ENCODE results near the gene TMTC1.

TMTC1 gene

DNA sequence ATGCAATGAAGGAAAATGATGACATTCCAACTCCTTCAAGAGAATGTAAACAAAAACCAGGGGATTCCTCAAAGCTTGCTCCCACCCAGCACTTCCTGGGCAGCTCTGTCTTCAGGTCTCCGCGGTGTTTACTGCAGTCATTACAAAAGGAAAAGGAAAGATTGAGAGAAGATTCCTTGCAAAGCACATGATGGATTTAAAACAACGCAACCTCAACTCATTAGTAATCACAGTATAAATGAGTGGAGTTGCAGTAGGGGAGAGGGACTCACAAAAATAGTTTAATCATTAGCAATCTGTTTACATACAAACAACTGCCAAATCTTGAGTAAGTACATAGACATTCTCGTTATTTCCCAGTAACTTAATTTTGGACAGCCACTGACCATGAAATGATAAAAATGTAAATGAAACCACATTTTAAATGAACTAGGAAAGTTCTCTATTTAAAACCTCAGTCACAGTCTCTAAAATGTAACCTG lies 236.6 kb downstream of the TMTC1 start:
- no peak for DNase-seq (ENCODE audit: extremely low spot score)
- ChIA-PET POLR2A (no interaction called here), CTCF (no interaction called here)
- TF ChIP-seq, protein P1, sequence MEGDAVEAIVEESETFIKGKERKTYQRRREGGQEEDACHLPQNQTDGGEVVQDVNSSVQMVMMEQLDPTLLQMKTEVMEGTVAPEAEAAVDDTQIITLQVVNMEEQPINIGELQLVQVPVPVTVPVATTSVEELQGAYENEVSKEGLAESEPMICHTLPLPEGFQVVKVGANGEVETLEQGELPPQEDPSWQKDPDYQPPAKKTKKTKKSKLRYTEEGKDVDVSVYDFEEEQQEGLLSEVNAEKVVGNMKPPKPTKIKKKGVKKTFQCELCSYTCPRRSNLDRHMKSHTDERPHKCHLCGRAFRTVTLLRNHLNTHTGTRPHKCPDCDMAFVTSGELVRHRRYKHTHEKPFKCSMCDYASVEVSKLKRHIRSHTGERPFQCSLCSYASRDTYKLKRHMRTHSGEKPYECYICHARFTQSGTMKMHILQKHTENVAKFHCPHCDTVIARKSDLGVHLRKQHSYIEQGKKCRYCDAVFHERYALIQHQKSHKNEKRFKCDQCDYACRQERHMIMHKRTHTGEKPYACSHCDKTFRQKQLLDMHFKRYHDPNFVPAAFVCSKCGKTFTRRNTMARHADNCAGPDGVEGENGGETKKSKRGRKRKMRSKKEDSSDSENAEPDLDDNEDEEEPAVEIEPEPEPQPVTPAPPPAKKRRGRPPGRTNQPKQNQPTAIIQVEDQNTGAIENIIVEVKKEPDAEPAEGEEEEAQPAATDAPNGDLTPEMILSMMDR (IDR thresholded peaks at IDR 0.05; ENCODE audit: control extremely low read depth, extremely low read depth, low read depth, missing control alignments): no peak

- TF ChIP-seq, protein P1 (IDR thresholded peaks at IDR 0.05; ENCODE audit: control extremely low read depth, extremely low read depth, low read depth, missing control alignments): no peak
- DNase-seq (ENCODE audit: extremely low spot score): no peak
- POLR2A ChIA-PET: no interaction called here
- CTCF ChIA-PET: interaction anchor here (1.2 to 1.3 kb wide), 2 partner anchors 18 to 1261 kb away, joined by 3 to 4 read pairs; no protein-coding TSS in a partner anchor
These were observed 237.7 kb downstream of the TMTC1 start for GRCh38 chr12:29546000-29546399.

DNA sequence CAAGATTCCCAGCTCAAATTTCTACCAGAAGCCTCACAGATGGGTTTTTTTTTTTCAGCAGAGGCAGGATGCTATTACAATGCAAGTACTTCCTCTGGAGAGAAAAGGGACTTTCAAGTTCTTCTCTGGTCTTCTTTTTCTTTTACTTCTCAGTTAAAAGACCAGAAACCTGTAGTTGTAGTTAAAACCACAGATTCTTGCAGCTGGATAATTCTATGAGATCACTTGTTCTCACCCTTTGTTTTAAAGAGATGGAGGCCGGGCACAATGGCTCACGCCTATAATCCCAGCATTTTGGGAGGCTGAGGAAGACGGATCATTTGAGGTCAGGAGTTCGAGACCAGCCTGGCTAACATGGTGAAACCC lies 238.7 kb downstream of the TMTC1 start:
- CTCF ChIA-PET: interaction anchor here (0.9 to 1.3 kb wide), 3 partner anchors 18 to 1263 kb away, joined by 3 to 5 read pairs (median 4); no protein-coding TSS in a partner anchor
- peak; percentile 35 for DNase-seq (ENCODE audit: extremely low spot score)
- POLR2A ChIA-PET: no interaction called here
- TF ChIP-seq, protein P1 (IDR thresholded peaks at IDR 0.05; ENCODE audit: control extremely low read depth, extremely low read depth, low read depth, missing control alignments): no peak

DNA sequence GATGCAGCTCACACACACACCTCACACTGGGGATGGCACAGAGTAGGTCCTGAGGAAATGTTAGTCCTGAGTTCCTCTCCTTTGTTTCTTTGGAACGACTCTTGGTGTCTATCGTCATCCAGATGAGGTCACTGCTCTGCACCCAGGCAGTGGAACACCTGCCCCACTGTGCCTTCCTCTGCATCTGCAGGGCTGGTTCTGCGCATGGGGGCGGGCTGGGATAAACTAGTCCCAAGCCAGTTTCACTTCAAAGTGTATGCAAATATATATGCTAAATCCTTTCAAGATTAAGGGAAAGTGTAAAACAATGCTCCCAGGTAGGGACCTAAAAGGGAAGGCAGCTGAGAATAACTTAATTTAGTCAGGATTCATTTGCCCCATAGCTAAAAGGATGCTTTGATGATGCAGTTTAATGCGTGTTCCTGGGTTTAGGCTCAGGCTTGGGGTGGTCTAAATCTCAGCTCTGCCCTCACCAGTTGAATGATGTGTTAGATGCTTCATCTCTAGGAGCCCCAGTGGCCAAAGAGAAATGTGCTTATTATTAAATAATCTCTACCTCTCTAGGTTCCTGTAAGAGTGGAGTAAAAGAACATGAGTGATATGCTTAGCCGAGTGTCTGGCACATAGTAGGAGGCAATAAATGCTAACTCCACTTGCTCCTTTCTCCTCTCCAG lies 239.2 kb downstream of the TMTC1 start:
- TF ChIP-seq, protein P1 (IDR thresholded peaks at IDR 0.05; ENCODE audit: control extremely low read depth, extremely low read depth, low read depth, missing control alignments): no peak
- ChIA-PET POLR2A (no interaction called here), CTCF (interaction anchor here (0.9 to 1.3 kb wide), 2 partner anchors 1262 to 1263 kb away, joined by 3 to 5 read pairs; no protein-coding TSS in a partner anchor)
- no peak for DNase-seq (ENCODE audit: extremely low spot score)

DNA sequence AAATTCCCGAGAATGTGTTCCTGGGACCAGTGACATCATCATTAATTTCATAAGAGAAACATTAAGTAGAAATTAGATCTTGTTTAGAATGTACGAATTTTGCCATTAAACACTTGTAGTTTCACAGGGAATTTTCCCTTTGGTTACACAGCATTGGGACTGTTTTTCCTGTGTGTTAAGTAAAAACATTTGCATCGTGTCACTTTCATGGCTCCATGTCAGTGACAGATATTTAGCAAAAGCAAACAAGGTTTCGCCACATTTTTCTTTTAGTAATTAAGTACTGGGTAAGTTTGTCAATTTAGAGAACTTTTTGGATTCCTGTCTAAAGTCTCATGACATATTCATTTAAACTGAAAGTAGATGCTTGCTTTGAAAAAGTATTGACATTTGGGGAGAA lies 240.7 kb downstream of the TMTC1 start:
- TF ChIP-seq, protein P1 (IDR thresholded peaks at IDR 0.05; ENCODE audit: control extremely low read depth, extremely low read depth, low read depth, missing control alignments): no peak
- no peak for DNase-seq (ENCODE audit: extremely low spot score)
- ChIA-PET POLR2A (no interaction called here), CTCF (interaction anchor here (1.1 to 1.6 kb wide), 3 partner anchors 9 to 1264 kb away, joined by 3 to 4 read pairs (median 3); no protein-coding TSS in a partner anchor)

DNA sequence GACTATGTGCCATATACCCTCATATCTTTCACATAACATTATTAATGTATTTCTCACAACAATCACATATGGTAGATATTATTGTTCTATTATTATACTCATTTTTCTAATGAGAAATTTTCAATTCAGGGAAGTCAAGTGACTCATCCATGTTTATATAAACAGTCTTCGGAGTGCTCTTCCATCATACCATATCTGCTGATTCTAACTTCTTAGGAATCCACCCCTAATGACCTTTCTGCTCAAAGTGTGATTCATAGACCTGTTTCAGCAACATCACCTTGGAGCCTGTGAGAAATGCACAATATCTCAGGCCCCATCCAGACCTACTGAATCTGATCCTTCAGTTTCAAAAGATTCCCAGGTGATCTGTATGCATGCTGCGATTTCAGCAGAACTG lies 246.4 kb downstream of the TMTC1 start:
- ChIA-PET CTCF (no interaction called here), POLR2A (no interaction called here)
- DNase-seq (ENCODE audit: extremely low spot score): no peak
- TF ChIP-seq, protein P1 (IDR thresholded peaks at IDR 0.05; ENCODE audit: control extremely low read depth, extremely low read depth, low read depth, missing control alignments): no peak
